COLO829 (cell line): ENCODE results near the gene SEMA5B.

ENCODE experiments used
- DNase-seq: peaks from one replicate; pipeline ENCODE4 v3.0.0; 2012; ENCODE audit warnings: low spot score

The SEMA5B gene

DNA sequence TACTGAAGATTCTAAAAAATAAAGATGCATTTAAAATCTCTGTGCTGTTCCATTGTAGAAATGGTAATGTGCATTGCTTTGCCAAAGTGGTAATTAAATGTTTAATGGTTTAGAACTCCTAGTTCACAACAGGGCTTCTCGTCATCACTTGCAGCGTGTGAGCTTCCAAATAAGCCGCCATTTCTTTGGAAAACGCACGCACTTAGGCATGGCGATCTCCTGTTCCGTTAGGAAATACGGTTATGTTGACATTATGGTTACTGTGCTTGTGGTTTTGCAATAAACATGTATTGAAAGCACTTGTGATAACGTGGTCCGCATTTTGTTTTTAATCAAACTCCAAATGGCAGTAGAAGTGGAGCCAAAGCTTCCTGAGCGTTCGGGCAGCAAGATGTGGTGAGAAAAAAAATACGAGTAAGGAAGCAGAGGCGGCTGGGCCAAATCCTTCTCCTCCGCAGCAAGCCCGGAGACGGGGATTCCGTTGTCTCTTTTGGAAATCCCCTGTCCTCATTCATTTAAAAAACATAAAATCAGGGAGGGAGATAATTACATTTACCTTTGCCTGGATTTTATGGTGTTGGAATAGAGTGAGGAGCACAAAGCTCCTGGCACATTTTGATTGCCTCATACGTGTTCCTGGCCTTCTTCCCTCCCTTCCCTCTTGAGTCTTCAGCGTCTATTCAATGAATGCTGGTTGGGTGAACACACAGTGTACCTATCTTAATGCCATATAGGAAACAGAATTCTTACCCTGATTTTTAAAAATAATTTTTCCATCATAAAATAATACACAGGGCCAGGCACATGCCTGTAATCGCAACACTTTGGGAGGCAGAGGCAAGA, 135.2 kb downstream of the SEMA5B start:
- DNase-seq = no peak

DNA sequence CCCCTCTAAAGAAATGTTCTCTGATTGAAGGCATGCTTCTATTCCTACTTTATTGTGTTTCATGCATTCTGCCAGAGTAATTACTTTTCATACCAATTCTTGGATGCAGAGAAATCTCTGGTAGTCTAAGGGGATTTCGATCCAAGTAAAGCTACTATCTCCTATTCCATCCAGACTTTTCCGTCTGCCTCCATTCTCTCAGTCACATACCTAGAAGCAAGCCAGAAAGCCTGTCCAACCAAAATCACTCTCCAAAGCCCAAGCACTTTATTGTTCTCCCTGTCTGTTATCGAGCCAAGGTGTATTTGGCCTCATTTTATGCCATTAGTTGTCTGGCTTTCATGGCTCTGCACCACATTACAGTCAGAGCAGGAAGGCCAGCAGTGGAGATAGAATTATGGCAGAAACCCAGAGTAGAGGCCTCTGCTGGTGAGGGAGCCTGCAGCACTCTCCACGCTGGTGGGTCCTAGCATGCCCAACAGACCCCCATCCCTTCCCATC, 136.8 kb downstream of the SEMA5B start:
- no peak for DNase-seq

DNA sequence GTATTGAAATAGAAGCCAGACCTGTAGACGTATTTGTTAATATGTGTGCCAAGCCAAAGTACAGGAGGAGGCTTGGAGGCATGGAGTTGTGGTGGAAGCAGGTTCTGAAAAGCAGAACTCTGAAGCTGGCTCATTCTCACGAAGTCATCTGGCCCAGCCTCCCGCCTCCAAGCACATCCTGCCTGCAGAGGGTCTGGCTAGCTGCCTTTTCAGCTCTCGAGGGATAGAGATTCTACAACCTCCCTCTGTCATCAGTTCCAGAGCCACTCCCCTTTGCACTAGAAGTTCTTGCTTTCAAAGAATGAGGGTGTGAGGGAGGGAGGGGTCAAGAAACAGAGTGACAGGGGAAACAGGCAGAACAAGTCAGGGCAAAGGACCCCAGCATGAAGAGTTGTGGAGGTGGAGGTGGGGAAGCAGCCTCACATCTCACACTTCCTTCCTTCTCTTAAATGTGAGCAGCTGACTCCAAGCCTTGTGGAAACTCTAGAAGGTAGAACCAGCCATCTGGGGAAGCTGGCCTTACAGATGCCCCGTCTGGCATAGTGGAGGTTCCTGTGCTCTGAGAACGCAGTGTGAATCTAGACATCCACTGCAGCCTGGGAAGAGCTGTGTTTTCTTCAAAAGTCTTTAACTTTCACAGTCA, 137.4 kb downstream of the SEMA5B start:
- DNase-seq = peak; percentile 74

DNA sequence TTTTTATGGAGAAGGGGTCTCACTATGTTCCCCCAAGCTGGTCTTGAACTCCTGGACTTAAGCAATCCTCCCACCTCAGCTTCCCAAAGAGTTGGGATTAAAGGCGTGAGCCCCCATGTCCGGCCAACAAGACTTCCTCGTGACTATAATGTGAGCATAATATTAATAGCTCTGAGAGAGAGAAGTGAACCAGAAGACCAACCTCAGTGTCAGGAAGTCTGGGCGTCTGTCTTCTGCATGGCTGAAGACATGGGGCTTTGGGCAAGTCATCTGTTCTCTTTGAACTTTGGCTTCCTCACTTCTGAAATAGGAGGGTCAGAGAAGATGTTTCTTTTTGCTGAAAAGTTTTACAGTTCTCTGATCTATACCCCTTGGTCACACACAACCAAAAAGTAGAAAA, 140.6 kb downstream of the SEMA5B start:
- DNase-seq = no peak

DNA sequence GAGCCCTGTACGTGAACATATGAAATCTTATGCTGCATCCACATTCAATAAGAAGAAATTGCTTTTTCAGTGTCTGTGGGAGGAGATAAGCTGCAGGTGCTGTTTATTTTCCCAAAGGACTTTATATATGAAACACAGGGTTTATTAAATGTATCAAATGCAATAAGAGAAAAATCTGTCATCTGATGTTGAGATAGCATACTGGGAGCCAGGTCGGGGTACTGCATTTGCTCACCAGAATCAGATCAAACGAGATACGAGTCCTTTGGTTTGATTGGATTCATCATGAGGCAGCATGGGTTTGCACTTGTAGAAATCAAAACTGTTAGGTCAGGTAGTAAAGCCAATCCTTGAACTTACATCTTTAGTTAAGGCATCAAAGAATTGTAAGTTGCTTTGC, 141.3 kb downstream of the SEMA5B start:
- DNase-seq = no peak

DNA sequence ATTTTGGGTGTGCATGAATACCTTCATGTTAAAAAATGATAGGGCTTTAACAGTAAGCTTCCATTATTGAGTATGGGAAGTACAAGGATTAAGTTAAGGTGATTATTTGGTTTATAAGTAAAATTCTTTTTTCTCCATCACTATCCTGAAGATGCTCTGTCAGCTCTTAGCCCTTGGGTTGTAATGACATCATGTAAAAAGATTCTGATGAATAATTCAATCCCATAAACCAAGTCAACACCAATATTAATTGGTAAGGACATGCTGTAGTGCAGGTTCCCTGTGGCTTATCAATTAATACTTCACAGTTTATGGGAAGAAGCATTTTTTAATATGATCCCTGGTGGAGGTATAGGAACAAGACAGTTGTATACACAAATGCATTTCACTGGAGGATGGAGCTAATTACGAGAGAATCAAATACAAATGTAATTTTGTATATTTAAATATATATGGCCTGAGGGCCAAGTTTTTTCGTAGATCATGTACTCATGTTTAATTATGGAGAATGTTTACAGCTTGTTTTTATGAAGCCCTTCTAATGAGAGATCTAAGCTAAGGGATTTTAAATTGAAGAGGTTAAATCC, 145.1 kb downstream of the SEMA5B start:
- DNase-seq = no peak

DNA sequence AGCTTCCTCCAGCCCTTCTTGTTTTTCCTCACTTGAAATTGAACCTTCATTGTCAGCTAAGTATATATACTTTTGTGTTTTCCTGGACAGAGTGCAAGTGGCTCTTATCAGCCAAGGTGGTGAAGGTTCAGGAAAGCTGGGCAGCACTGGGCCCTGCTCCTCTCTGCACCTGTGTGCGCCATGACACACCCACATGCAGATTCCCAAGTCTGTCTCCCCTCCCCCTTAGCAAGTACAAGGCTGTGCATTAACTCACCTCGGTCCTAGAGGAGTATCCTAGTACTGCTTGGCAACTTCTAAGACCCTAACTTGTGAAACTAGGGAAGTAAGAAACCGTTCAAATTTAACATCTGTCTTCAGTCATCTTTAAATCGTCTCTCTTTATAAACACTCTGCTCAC, 146.9 kb downstream of the SEMA5B start:
- DNase-seq = no peak

DNA sequence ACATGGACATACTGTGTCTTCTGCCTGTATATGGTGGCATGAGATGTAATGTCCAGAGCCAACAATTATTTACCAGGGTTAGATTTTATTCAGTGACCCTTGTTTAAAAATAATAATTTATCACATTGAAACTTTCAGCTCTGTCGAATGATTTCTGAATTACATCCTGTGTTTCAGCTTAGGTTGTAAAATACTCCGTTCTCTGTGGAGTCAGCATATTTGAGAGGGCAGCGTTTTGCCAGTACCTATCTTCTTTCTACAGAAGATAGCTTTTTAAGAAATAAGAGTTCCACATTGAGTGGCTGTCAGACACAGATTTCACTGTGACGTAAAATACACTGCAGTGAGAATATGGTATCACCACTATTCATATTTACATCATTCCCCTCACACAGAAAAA, 147.4 kb downstream of the SEMA5B start:
- DNase-seq = no peak

DNA sequence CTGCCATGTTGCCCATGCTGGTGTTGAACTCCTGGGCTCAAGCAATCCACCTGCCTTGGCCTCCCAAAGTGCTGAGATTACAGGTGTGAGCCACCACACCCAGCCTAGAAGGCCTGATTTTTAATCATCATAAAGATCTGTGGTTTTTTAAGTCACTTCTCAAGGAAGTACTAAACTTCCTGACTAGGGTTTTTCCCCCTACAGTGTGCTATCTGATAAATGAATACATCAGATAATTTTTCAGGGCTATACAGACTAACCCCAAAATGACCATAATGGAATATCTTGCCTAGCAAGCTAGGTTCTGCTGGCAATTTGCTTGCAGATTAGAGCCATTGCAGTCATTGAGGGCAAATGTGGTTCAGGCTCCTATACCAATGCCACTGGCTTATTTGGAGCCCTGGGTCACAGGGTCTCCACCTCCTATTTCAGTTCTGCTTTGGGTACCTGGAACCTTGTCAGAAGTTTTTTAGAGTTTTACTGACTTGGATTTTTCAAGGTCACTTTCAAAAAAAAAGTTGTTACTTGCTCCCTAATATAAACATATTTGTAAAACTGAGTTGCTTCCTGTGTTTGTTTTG, 151.9 kb downstream of the SEMA5B start:
- DNase-seq = no peak

DNA sequence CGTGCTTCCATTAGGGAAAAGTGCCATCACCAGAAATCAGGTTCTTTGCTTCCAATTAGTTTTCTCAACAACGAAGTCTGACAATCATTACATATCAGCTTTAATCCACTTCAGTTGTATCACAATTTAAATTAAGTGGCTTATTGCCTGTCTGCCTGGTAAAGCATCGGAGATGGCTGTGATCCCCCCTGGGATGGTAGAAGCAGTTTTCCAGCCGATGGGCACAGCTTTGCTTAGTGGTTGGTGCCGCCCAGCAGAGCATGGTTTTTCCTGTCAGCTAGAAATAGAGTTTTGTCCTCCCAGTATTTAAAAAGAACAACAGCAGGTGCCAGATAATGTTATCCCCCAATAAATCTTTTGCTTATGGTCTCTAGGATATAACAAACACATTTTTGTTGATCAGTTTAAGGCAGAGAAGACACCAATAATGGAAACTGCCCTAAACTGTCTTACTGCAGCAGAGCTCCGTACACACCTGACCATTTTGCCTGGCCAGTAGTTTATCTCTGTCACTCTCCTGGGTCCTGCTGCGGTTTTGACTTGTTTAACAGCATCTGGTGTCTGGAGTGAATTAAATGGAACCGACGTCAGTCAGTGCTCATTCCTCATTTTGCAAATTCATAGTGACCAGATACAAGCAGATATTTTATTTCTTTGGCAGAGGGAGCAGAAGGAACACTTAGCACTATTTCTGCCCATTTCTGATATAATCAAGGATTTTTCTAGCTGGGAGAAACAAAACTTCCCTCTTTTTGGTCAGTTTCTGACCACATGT, 153.6 kb downstream of the SEMA5B start:
- no peak for DNase-seq

DNA sequence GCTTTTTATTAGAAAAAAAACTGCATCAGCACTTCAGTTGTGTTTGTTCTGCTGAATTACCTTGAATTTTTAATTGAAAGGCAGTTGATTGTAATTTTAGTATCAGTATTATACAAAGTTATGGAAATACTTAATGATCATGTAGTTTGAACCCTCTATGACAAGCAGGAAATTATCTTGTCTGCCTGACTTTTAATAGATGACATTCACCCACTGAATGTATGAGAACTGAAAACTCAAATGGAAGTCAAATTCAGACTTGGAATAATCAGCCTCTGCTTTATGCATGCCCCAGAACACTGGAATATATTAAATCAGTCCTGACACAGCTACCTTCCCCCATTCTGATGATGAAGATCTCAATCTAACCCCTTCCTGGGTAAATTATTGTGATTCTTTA, 159.2 kb downstream of the SEMA5B start:
- no peak for DNase-seq

DNA sequence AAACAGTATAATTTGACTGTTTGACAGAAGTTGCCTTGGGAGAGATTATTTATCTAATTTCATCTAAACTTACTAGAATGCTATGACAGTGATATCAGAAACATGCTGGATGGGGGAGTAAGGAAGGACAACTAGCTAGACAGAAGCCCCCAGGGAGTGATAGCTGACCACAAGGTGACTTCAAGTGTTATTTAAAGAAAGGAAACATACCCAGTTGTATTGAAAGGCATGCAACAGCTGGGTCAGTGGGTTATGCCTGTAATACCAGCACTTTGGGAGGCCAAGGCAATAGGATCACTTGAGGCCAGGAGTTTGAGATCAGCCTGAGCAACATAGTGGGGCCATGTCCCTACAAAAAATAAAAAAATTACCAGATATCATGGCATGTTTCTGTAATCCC, 163.1 kb downstream of the SEMA5B start:
- DNase-seq = no peak

DNA sequence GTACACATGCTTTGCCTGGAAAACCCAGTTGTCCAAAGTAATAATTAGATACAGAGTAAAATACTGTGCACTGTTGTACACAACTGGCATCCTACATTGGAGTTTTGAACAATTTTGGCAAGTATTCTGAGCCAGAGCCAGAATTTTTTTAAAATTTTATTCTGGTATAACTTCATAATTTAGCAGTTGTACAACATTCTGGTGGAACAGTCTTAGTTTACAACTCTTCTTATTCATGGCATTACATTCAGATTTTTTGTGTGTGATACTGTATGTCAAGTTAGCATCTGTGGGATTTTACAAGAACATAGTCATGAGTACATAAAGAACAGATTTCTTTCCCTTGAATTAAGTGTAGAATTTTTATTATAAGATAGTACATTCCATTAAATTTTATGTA, 165.2 kb downstream of the SEMA5B start:
- no peak for DNase-seq
